Left renal cortex interstitium (tissue), 4 donors: ENCODE results near the gene NFKBIL1. TPM values are rescaled to one million over a fixed set of nuclear protein-coding genes. Genes with fewer than 3 reads are reported as not detected.

Source experiments
- DNase-seq, 4 donors: peaks; one replicate each; pipeline ENCODE4 v3.0.0-alpha.2; 2013; ENCODE audit warnings: low read depth in 4 of 4, low spot score in 2 of 4, missing footprints in 1 of 4
- polyA plus RNA-seq, 4 donors: library from polyadenylated mRNA; unstranded; fragments of 120-200 nt; gene quantifications; one replicate each; pipeline ENCODE4 v1.2.1, GENCODE V29; 2013; ENCODE audit not compliant: insufficient read length in 4 of 4

NFKBIL1 gene
- polyA plus RNA-seq, 4 donors = 18.4 to 29.0 (median 25.5) TPM

GRCh38 chr6:31558631-31559500 lies 11.5 kb downstream of the NFKBIL1 start:
- DNase-seq = no peak

GRCh38 chr6:31559606-31559957 lies 12.2 kb downstream of the NFKBIL1 start:
- no peak for DNase-seq

- no peak for DNase-seq
These were observed 12.7 kb downstream of the NFKBIL1 start for GRCh38 chr6:31559958-31560696.

GRCh38 chr6:31560697-31561058 lies 13.3 kb downstream of the NFKBIL1 start:
- DNase-seq = no peak

GRCh38 chr6:31567531-31568370 lies 20.3 kb downstream of the NFKBIL1 start:
- no peak for DNase-seq

- no peak for DNase-seq
These were observed 21.1 kb downstream of the NFKBIL1 start for GRCh38 chr6:31568537-31568961.

- no peak for DNase-seq
These were observed 22.6 kb downstream of the NFKBIL1 start for GRCh38 chr6:31569861-31570536.

- no peak for DNase-seq
These were observed 24.9 kb downstream of the NFKBIL1 start, which contains the start of gene LTA for GRCh38 chr6:31572041-31572911. Gene LTA (plus strand): TSS chr6:31572289. CDS start chr6:31572743, 454 bp downstream.

- DNase-seq = no peak
These were observed 26.1 kb downstream of the NFKBIL1 start for GRCh38 chr6:31573239-31574105.

- DNase-seq = no peak
These were observed 27.0 kb downstream of the NFKBIL1 start for GRCh38 chr6:31574106-31575061.

GRCh38 chr6:31575335-31575901 lies 28.0 kb downstream of the NFKBIL1 start, which contains the start of gene TNF:
Gene TNF (plus strand): TSS chr6:31575565. CDS start chr6:31575742, 177 bp downstream.
- DNase-seq = no peak

- no peak for DNase-seq
These were observed 28.7 kb downstream of the NFKBIL1 start for GRCh38 chr6:31575952-31576685.

- no peak for DNase-seq
These were observed 29.6 kb downstream of the NFKBIL1 start for GRCh38 chr6:31576897-31577578.

GRCh38 chr6:31577579-31577966 lies 30.2 kb downstream of the NFKBIL1 start:
- DNase-seq = no peak
